ENCODE data around the gene PDE6A. TPM values are rescaled to one million over a fixed set of nuclear protein-coding genes. Genes with fewer than 3 reads are reported as not detected.

Gene PDE6A
- total and polyA plus RNA-seq, 2 of the 8 experiments (the other 6 are each of a cell fraction or from before 2014, with no cell fraction given): not detected

- TF ChIP-seq TAF1 (IDR thresholded peaks at IDR 0.05; ENCODE audit: low read depth, low read length) (no peak), POLR2A (IDR thresholded peaks at IDR 0.05; ENCODE audit: control extremely low read depth in 1 of 2, low read depth in 2 of 2, low read length in 2 of 2) (no peak), CTCF (IDR thresholded peaks at IDR 0.05; ENCODE audit: control extremely low read depth in 1 of 3, insufficient read depth in 1 of 3, low read depth in 1 of 3, low read length in 3 of 3) (peak; percentile 53 to 92 (median 89)), USF2 (IDR thresholded peaks at IDR 0.05; ENCODE audit: low read length) (no peak), CHD2 (IDR thresholded peaks at IDR 0.05; ENCODE audit: low read length) (no peak), EZH2 (IDR thresholded peaks at IDR 0.05; ENCODE audit: low read depth, low read length, severe bottlenecking) (no peak), GABPA (IDR thresholded peaks at IDR 0.05; ENCODE audit: borderline replicate concordance, insufficient read depth, low read length) (no peak), SRF (IDR thresholded peaks at IDR 0.05; ENCODE audit: low read depth, low read length) (no peak), TEAD4 (IDR thresholded peaks at IDR 0.05; ENCODE audit: low read depth, low read length) (peak; percentile 74), BCL11A (IDR thresholded peaks at IDR 0.05; ENCODE audit: low read depth in 2 of 2, low read length in 2 of 2) (no peak), BACH1 (IDR thresholded peaks at IDR 0.05; ENCODE audit: low read length) (no peak), PHF8 (conservative IDR thresholded peaks at IDR 0.05; ENCODE audit: low read depth, low read length) (no peak), RAD21 (IDR thresholded peaks at IDR 0.05 in 1 of 2, conservative IDR thresholded peaks at IDR 0.05 in 1 of 2; ENCODE audit: low read depth in 2 of 2, low read length in 2 of 2) (peak; percentile 98), GTF2F1 (IDR thresholded peaks at IDR 0.05; ENCODE audit: borderline replicate concordance, low read depth, low read length) (no peak), CHD1 (IDR thresholded peaks at IDR 0.05; ENCODE audit: low read depth, low read length) (no peak)
These were observed 46.2 kb upstream of the PDE6A start (continued) for GRCh38 chr5:149990518-149991376.
